ENCODE results near the gene COL25A1. TPM values are rescaled to one million over a fixed set of nuclear protein-coding genes. Genes with fewer than 3 reads are reported as not detected.
A peak's percentile ranks its signal among the peaks of the same experiment; 100 is the strongest.

Gene COL25A1
- total RNA-seq, 1 experiment from 2014 or later, result 8.8 TPM

- intact Hi-C loops (cut with micrococcal nuclease; ENCODE audit: unreplicated experiment), result no loop called here
- no peaks in the 10 kb centered on the region for H3K9me3 ChIP-seq (ENCODE audit: low read depth, low read length, poor library complexity, severe bottlenecking)
- H3K4me1 ChIP-seq (ENCODE audit: insufficient read depth, low read length, poor library complexity, severe bottlenecking), result no peaks in the 10 kb centered on the region
- TF ChIP-seq, protein P1, sequence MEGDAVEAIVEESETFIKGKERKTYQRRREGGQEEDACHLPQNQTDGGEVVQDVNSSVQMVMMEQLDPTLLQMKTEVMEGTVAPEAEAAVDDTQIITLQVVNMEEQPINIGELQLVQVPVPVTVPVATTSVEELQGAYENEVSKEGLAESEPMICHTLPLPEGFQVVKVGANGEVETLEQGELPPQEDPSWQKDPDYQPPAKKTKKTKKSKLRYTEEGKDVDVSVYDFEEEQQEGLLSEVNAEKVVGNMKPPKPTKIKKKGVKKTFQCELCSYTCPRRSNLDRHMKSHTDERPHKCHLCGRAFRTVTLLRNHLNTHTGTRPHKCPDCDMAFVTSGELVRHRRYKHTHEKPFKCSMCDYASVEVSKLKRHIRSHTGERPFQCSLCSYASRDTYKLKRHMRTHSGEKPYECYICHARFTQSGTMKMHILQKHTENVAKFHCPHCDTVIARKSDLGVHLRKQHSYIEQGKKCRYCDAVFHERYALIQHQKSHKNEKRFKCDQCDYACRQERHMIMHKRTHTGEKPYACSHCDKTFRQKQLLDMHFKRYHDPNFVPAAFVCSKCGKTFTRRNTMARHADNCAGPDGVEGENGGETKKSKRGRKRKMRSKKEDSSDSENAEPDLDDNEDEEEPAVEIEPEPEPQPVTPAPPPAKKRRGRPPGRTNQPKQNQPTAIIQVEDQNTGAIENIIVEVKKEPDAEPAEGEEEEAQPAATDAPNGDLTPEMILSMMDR (conservative IDR thresholded peaks at IDR 0.05; ENCODE audit: low read depth, low read length), result no peak
- TF ChIP-seq EZH2 (IDR thresholded peaks at IDR 0.05; ENCODE audit: borderline replicate concordance, low read depth, low read length, poor library complexity, severe bottlenecking), result no peak
- CTCF ChIA-PET, result no interaction called here
- no TSS peak for BruUV-seq (replicated peaks)
- H3K4me3 ChIP-seq (ENCODE audit: low read depth, low read length, poor library complexity, severe bottlenecking), result no peak overlapping the region
- H3K36me3 ChIP-seq (ENCODE audit: insufficient read depth, low read length, poor library complexity, severe bottlenecking), result no peaks in the 10 kb centered on the region
- no peaks in the 10 kb centered on the region for H3K27me3 ChIP-seq (replicated peaks; ENCODE audit: insufficient read depth, low read depth, low read length, poor library complexity)
- no peak overlapping the region for H3K27ac ChIP-seq (ENCODE audit: low read depth, low read length, poor library complexity, severe bottlenecking)
- POLR2A ChIA-PET (ENCODE audit: low non-redundant PET), result no interaction called here
- no peak for DNase-seq (ENCODE audit: low spot score)
Measured at GRCh38 chr4:108775921-108776320, 526.5 kb downstream of the COL25A1 start.

GRCh38 chr4:108774809-108775530 lies 527.5 kb downstream of the COL25A1 start:
- TF ChIP-seq EZH2 (IDR thresholded peaks at IDR 0.05; ENCODE audit: borderline replicate concordance, low read depth, low read length, poor library complexity, severe bottlenecking), result no peak
- TF ChIP-seq, protein P1 (conservative IDR thresholded peaks at IDR 0.05; ENCODE audit: low read depth, low read length), result no peak
- ChIA-PET CTCF (no interaction called here), POLR2A (ENCODE audit: low non-redundant PET) (no interaction called here)
- DNase-seq (ENCODE audit: low spot score), result peak; percentile 37
- Histone ChIP-seq H3K36me3 (ENCODE audit: insufficient read depth, low read length, poor library complexity, severe bottlenecking) (no peaks in the 10 kb centered on the region), H3K27ac (ENCODE audit: low read depth, low read length, poor library complexity, severe bottlenecking) (no peak overlapping the region), H3K4me3 (ENCODE audit: low read depth, low read length, poor library complexity, severe bottlenecking) (no peak overlapping the region), H3K9me3 (ENCODE audit: low read depth, low read length, poor library complexity, severe bottlenecking) (no peaks in the 10 kb centered on the region), H3K4me1 (ENCODE audit: insufficient read depth, low read length, poor library complexity, severe bottlenecking) (no peaks in the 10 kb centered on the region), H3K27me3 (replicated peaks; ENCODE audit: insufficient read depth, low read depth, low read length, poor library complexity) (no peaks in the 10 kb centered on the region)
- BruUV-seq (replicated peaks), result no TSS peak
- intact Hi-C loops (cut with micrococcal nuclease; ENCODE audit: unreplicated experiment), result no loop called here

GRCh38 chr4:108772402-108772801 lies 530.1 kb downstream of the COL25A1 start:
- TF ChIP-seq, protein P1 (conservative IDR thresholded peaks at IDR 0.05; ENCODE audit: low read depth, low read length), result no peak
- no peak for TF ChIP-seq EZH2 (IDR thresholded peaks at IDR 0.05; ENCODE audit: borderline replicate concordance, low read depth, low read length, poor library complexity, severe bottlenecking)
- DNase-seq (ENCODE audit: low spot score), result no peak
- Histone ChIP-seq H3K27me3 (replicated peaks; ENCODE audit: insufficient read depth, low read depth, low read length, poor library complexity) (no peaks in the 10 kb centered on the region), H3K4me3 (ENCODE audit: low read depth, low read length, poor library complexity, severe bottlenecking) (no peak overlapping the region), H3K9me3 (ENCODE audit: low read depth, low read length, poor library complexity, severe bottlenecking) (no peaks in the 10 kb centered on the region), H3K4me1 (ENCODE audit: insufficient read depth, low read length, poor library complexity, severe bottlenecking) (no peaks in the 10 kb centered on the region), H3K27ac (ENCODE audit: low read depth, low read length, poor library complexity, severe bottlenecking) (no peak overlapping the region), H3K36me3 (ENCODE audit: insufficient read depth, low read length, poor library complexity, severe bottlenecking) (no peaks in the 10 kb centered on the region)
- BruUV-seq (replicated peaks), result no TSS peak
- intact Hi-C loops (cut with micrococcal nuclease; ENCODE audit: unreplicated experiment), result no loop called here
- ChIA-PET CTCF (no interaction called here), POLR2A (ENCODE audit: low non-redundant PET) (no interaction called here)
